KG1 (cell line): ENCODE results near the gene HOXC4.
"Not testable (repeated sequence)": the region's sequence is repeated elsewhere in the genome, so short reads cannot be mapped to it uniquely, and the experiment has no call there.

ENCODE experiments used
- DNase-seq: peaks from one replicate; lab custom pipeline; 2025; lab: John Stamatoyannopoulos, UW

Gene HOXC4

GRCh38 chr12:54041097-54041690 lies 12.4 kb upstream of the HOXC4 start:
- DNase-seq, result no peak

GRCh38 chr12:54042033-54042432 lies 11.6 kb upstream of the HOXC4 start:
- DNase-seq, result not testable (repeated sequence)

GRCh38 chr12:54042970-54043853 lies 10.4 kb upstream of the HOXC4 start:
- DNase-seq, result no peak

- DNase-seq, result no peak
These were observed 9.1 kb upstream of the HOXC4 start for GRCh38 chr12:54044425-54045103.

GRCh38 chr12:54045401-54045800 lies 8.2 kb upstream of the HOXC4 start:
- DNase-seq, result no peak

- no peak for DNase-seq
These were observed 7.6 kb upstream of the HOXC4 start for GRCh38 chr12:54045868-54046521.

- DNase-seq, result no peak
These were observed 6.9 kb upstream of the HOXC4 start for GRCh38 chr12:54046809-54047159.

- DNase-seq, result no peak
These were observed 6.3 kb upstream of the HOXC4 start for GRCh38 chr12:54047160-54047963.

- DNase-seq, result no peak
These were observed 5.7 kb upstream of the HOXC4 start for GRCh38 chr12:54047964-54048303.

- no peak for DNase-seq
These were observed 5.1 kb upstream of the HOXC4 start for GRCh38 chr12:54048406-54049093.

GRCh38 chr12:54049108-54049507 lies 4.5 kb upstream of the HOXC4 start:
- DNase-seq, result no peak

GRCh38 chr12:54050482-54050810 lies 3.2 kb upstream of the HOXC4 start:
- no peak for DNase-seq

GRCh38 chr12:54051026-54051842 lies 2.4 kb upstream of the HOXC4 start:
- DNase-seq, result no peak

- DNase-seq, result no peak
These were observed 1.7 kb upstream of the HOXC4 start for GRCh38 chr12:54051874-54052437.

- no peak for DNase-seq
These were observed 1.1 kb upstream of the HOXC4 start for GRCh38 chr12:54052438-54053002.

GRCh38 chr12:54053003-54053750 lies 458 bp upstream of the HOXC4 start:
- no peak for DNase-seq

GRCh38 chr12:54054742-54055194 lies 1.1 kb downstream of the HOXC4 start:
- no peak for DNase-seq

- DNase-seq, result no peak
These were observed 1.9 kb downstream of the HOXC4 start for GRCh38 chr12:54055552-54055951.

GRCh38 chr12:54056110-54056509 lies 2.5 kb downstream of the HOXC4 start:
- DNase-seq, result no peak
